ENCODE measurements around the gene PDE6D. TPM values are rescaled to one million over a fixed set of nuclear protein-coding genes. Genes with fewer than 3 reads are reported as not detected.
"Not testable (repeated sequence)": the region's sequence is repeated elsewhere in the genome, so short reads cannot be mapped to it uniquely, and the experiment has no call there.

Gene PDE6D
- total RNA-seq, 1 donor from 2014 or later: 38.8 TPM

- peak; percentile 94 for TF ChIP-seq CTCF (conservative IDR thresholded peaks at IDR 0.05)
- peaks cover 57% of the 10 kb centered on the region for H3K4me1 Mint-ChIP-seq
- H3K9me3 Mint-ChIP-seq: no peaks in the 10 kb centered on the region
- H3K4me3 Mint-ChIP-seq: peak overlapping the region; percentile 91
- peak; percentile 89 for DNase-seq (ENCODE audit: low read depth, low spot score)
- peaks cover 57% of the 10 kb centered on the region for H3K27me3 Mint-ChIP-seq (ENCODE audit: low read depth)
- H3K36me3 Mint-ChIP-seq (ENCODE audit: low read depth): peaks cover 36% of the 10 kb centered on the region
- peak overlapping the region; percentile 27 for H3K27ac Mint-ChIP-seq (ENCODE audit: unreplicated experiment)
These were observed 66.2 kb downstream of the PDE6D start for GRCh38 chr2:231714639-231715498.

- Mint-ChIP-seq H3K9me3 (no peaks in the 10 kb centered on the region), H3K4me3 (peak overlapping the region; percentile 91), H3K36me3 (ENCODE audit: low read depth) (peaks cover 40% of the 10 kb centered on the region), H3K27ac (ENCODE audit: unreplicated experiment) (peak overlapping the region; percentile 96), H3K27me3 (ENCODE audit: low read depth) (peaks cover 61% of the 10 kb centered on the region), H3K4me1 (peaks cover 57% of the 10 kb centered on the region)
- TF ChIP-seq CTCF (conservative IDR thresholded peaks at IDR 0.05): peak; percentile 95
- peak; percentile 92 for DNase-seq (ENCODE audit: low read depth, low spot score)
These were observed 67.1 kb downstream of the PDE6D start for GRCh38 chr2:231713730-231714638.

DNA sequence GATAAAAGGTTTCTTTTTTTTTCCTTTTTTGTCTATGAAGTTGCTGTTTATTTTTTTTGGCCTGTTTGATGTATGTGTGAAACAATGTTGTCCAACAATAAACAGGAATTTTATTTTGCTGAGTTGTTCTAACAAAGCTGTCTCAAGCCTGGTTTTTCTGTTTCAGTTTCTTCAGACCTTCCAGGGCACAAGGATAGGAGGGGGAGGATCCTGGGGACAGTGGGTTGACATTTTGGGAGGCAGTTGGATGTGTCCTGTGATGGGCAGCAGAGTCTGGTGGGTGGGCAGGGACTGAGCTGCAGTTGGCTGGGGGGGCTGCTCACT is 67.7 kb downstream of the PDE6D start:
- H3K9me3 Mint-ChIP-seq; DNase-seq (ENCODE audit: low read depth, low spot score): not testable (repeated sequence)
- Mint-ChIP-seq H3K27ac (ENCODE audit: unreplicated experiment) (peak overlapping the region; percentile 96), H3K27me3 (ENCODE audit: low read depth) (peaks cover 62% of the 10 kb centered on the region), H3K4me1 (peaks cover 59% of the 10 kb centered on the region), H3K36me3 (ENCODE audit: low read depth) (peaks cover 42% of the 10 kb centered on the region), H3K4me3 (peak overlapping the region; percentile 91)

DNA sequence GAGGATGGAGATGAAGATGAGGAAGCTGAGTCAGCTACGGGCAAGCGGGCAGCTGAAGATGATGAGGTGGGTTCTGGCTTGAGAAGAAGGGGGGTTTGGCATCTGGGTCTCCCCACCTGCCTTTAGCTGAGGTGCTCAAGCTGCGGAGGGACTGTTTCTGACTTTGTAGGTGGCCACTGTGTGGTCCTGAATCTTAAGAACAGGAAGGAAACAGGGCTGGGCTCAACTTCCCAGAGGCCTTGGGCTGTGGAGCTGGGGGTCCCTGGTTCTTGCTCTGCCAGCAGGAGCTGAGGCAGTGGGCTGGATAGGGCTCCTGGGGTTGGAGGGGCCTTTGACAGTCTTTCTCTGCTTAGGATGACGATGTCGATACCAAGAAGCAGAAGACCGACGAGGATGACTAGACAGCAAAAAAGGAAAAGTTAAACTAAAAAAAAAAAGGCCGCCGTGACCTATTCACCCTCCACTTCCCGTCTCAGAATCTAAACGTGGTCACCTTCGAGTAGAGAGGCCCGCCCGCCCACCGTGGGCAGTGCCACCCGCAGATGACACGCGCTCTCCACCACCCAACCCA is 68.5 kb downstream of the PDE6D start:
- DNase-seq (ENCODE audit: low read depth, low spot score); H3K9me3 Mint-ChIP-seq: not testable (repeated sequence)
- Mint-ChIP-seq H3K27me3 (ENCODE audit: low read depth) (peaks cover 66% of the 10 kb centered on the region), H3K36me3 (ENCODE audit: low read depth) (peaks cover 44% of the 10 kb centered on the region), H3K4me1 (peaks cover 63% of the 10 kb centered on the region), H3K4me3 (peak overlapping the region; percentile 93), H3K27ac (ENCODE audit: unreplicated experiment) (peak overlapping the region; percentile 88)

- Mint-ChIP-seq H3K4me3 (peak overlapping the region; percentile 93), H3K9me3 (peaks cover 3% of the 10 kb centered on the region), H3K27me3 (ENCODE audit: low read depth) (peaks cover 68% of the 10 kb centered on the region), H3K4me1 (peaks cover 63% of the 10 kb centered on the region), H3K27ac (ENCODE audit: unreplicated experiment) (peak overlapping the region; percentile 93), H3K36me3 (ENCODE audit: low read depth) (peaks cover 44% of the 10 kb centered on the region)
- DNase-seq (ENCODE audit: low read depth, low spot score): no peak
- TF ChIP-seq CTCF (conservative IDR thresholded peaks at IDR 0.05): no peak
These were observed 69.2 kb downstream of the PDE6D start for GRCh38 chr2:231711677-231712450.

All from neural crest cell (in vitro differentiated cells).